AG09309 (cell line): ENCODE data around the gene DMAP1.

Experiments
- DNase-seq: peaks from one replicate; pipeline ENCODE4 v3.0.0-alpha.2; 2010; ENCODE audit warnings: low read depth
- H3K4me3 ChIP-seq: 2 replicates; pipeline ENCODE4 v1.5.1; 2011; ENCODE audit warnings: mild to moderate bottlenecking, low read depth, low read length, moderate library complexity; ENCODE audit not compliant: control insufficient read depth
- CTCF ChIP-seq: IDR thresholded peaks from 2 replicates; pipeline ENCODE4 v1.5.1; 2011; ENCODE audit warnings: mild to moderate bottlenecking, low read depth, low read length, inconsistent platforms; ENCODE audit not compliant: insufficient read depth, control insufficient read depth; ENCODE audit errors: missing control alignments

The DMAP1 gene

DNA sequence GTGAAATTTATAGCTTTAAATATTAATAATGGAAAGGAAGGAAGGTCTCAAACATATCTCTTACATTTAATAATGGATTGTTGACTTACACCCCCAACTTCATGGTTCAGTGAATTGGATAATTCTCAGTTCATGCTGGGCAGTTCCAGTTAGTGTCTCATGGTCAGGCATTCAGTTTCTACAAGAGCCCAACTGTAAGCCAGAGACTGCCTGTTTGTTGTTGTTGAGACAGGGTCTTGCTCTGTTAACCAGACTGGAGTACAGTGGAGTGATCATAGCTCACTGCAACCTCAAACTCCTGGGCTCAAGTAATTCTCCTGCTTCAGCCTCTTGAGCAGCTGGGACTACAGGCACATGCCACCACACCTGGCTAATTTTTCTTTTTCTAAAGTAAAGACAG is 5.0 kb upstream of the DMAP1 start:
- TF ChIP-seq CTCF = no peak
- no peak overlapping the region for H3K4me3 ChIP-seq
- no peak for DNase-seq

DNA sequence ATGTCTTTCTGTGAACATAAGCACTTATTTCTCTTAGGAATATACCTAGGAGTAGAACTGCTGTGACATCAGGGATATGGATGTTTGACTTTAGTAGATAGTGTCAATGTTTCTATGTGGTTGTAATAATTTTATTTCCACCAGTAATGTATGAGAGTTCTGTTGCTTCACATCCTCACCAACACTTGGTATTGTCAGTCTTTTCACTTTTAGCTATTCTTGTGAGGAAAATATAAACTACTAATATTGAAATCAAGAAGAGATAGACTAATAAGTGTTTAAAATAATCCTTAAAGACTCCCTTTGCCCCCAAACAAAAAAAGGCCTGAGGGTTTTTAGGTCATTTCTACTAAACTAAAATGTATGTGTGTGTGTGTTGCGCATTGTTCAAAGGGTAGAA is 2.7 kb upstream of the DMAP1 start:
- no peak for TF ChIP-seq CTCF
- no peak for DNase-seq
- no peak overlapping the region for H3K4me3 ChIP-seq

DNA sequence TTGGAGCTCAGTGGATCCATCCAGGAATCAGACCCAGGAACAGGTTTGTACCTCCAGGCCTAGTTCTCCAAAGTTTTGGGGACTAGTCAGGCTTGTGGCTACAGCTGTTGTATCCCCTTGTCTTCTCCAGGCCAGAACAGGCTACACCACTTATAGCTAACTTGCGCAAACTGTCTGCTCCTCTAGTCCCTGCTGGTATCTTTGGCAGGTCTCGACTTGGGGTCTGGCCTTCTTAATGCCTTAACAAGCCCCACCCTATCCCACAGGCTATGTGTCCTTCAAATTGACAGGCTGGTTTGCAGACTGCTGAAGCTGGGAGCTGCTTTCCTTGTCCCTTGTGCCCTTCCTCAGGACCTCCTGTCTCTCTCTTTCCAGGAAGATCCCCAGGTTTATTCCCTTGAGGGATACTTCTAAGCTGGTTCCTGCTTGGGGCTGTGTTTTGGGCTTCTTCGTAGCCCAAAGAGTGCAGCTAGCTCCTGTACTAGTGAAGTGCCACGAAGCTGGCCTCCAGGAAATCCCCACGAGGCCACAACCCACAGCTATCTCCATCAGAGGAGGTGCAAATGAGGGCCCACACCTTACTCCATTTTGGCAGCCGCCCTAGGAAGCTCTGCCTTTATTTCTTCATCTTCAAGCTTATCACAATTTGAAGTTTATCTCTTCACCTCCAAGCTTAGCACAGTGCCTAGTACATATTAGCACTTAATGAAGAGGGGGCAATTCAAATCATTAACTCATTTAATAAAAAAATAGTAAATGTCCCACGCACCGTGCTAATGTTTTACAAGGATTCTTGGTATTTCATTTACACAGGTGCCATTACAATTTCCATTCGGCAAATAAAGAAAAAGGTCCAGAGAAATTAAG is 683 bp upstream of the DMAP1 start:
- DNase-seq = no peak
- peak overlapping the region; percentile 100 for H3K4me3 ChIP-seq
- TF ChIP-seq CTCF = no peak

GRCh38 chr1:44217809-44218410 is 4.6 kb downstream of the DMAP1 start:
- TF ChIP-seq CTCF = peak; percentile 89
- no peak for DNase-seq

DNA sequence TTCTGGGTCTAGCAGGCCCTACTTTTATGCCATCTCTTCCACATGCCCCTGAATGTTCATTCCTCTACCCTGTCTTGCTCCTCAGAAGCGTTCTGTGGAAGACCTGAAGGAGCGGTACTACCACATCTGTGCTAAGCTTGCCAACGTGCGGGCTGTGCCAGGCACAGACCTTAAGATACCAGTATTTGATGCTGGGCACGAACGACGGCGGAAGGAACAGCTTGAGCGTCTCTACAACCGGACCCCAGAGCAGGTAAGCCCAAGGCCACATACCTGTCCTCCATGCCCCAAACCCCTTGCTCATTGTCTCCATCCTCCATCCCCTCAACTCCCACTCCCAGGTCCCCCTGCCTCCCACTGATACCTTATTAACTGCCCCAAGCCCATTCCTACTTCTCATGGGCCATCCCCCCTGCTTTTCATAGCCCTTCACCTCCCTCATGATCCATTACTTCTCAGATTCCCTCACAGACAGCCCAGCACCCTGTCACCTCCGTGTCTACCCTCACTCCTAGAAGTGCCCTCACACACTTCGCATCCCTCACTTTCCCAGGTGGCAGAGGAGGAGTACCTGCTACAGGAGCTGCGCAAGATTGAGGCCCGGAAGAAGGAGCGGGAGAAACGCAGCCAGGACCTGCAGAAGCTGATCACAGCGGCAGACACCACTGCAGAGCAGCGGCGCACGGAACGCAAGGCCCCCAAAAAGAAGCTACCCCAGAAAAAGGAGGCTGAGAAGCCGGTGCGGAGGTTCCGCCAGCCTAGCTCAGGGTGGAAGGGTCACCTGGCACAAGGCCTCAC is 5.4 kb downstream of the DMAP1 start:
- DNase-seq = no peak
- H3K4me3 ChIP-seq = no peak overlapping the region

More at GRCh38 chr1:44217809-44218410, 4.6 kb downstream of the DMAP1 start:
- H3K4me3 ChIP-seq = no peak overlapping the region

More for the DNA sequence above, 5.4 kb downstream of the DMAP1 start:
- no peak for TF ChIP-seq CTCF
